ENCODE data around the gene C6orf132. TPM values are rescaled to one million over a fixed set of nuclear protein-coding genes. Genes with fewer than 3 reads are reported as not detected.

C6orf132 gene
- total and polyA plus RNA-seq, 10 of the 15 experiments (the other 5 are each of a cell fraction or from before 2014, with no cell fraction given) = 0.04 to 0.05 TPM; not detected in 8

DNA sequence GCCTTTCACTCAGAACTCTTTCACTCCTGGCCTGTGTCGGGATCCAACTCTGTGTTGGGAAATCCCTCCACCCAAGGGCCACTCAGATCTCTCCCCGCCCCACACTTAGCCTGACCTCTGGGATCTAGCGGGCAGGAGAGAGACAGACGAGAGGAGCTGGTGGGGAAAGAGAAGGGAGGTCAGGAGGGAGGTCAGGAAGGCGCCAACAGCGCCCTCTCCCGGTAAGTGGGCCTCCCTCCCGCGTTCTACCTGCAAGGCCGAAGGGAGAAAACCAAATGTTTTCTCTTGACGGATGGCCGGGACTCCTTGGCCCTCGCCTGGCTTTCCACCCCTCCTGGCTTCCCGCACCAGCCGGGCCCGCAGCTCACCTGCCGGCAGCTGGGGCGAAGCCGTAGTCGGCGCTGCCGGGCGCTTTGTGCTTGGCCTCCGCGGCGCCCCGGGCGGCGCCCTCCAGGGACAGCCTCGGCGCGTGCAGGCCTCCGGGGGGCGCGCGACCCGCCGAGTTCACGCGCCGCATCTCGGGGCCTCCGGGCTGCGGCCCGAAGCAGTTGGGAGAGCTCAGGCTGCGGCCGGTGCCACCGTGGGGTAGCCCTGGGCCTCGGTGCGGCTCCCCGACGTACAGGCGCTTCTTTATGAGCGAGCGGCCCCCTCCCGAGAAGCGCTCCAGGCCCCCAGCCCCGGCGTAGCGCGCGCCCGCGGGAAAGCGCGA is 38.2 kb downstream of the C6orf132 start (continued):
- TF ChIP-seq FOS (IDR thresholded peaks at IDR 0.05; ENCODE audit: borderline replicate concordance, extremely low read depth, insufficient read length) (no peak), ZNF207 (IDR thresholded peaks at IDR 0.05; ENCODE audit: borderline replicate concordance) (no peak), TAF1 (IDR thresholded peaks at IDR 0.05; ENCODE audit: borderline replicate concordance, low read depth, low read length) (no peak), PML (IDR thresholded peaks at IDR 0.05; ENCODE audit: low read length) (no peak), BCL11A (IDR thresholded peaks at IDR 0.05; ENCODE audit: low read depth, low read length) (no peak), RUNX3 (IDR thresholded peaks at IDR 0.05; ENCODE audit: low read length) (no peak), SMC3 (IDR thresholded peaks at IDR 0.05; ENCODE audit: borderline replicate concordance, low read length) (peak; percentile 44; the same call in 1 of the 2 replicates), ZSCAN29 (IDR thresholded peaks at IDR 0.05) (no peak)
- TF ChIP-seq, protein P1, sequence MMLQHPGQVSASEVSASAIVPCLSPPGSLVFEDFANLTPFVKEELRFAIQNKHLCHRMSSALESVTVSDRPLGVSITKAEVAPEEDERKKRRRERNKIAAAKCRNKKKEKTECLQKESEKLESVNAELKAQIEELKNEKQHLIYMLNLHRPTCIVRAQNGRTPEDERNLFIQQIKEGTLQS (IDR thresholded peaks at IDR 0.05; ENCODE audit: borderline replicate concordance, extremely low read depth, low read depth, low read length) = no peak

DNA sequence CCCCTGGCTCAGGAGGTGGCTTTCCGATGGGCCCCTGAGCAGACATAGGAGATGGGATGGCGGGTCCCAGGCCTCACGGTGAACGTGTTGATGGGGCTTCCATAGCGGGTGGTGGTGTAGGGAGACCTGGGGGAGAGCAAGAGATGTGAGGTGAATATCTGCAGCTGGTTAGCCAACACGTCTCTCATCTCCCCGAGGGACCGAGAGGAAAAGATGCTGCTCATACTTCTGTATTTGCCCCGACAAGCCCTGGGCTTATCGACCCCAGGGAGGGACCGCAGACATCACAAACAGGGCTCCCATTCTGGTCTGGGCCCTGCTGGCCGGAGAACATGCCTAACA is 38.7 kb downstream of the C6orf132 start:
- no peaks in the 10 kb centered on the region for H3K9me3 ChIP-seq (replicated peaks; ENCODE audit: control insufficient read depth, insufficient read depth, low read length)
- H3K79me2 ChIP-seq (ENCODE audit: control insufficient read depth, insufficient read depth, low read length) = no peaks in the 10 kb centered on the region
- H4K20me1 ChIP-seq (ENCODE audit: control insufficient read depth, insufficient read depth) = no peaks in the 10 kb centered on the region
- peaks cover 0 to 3% of the 10 kb centered on the region in 2 experiments; a peak in 1 of 4 replicates for H3K27me3 ChIP-seq (replicated peaks in 1 of 2; ENCODE audit: control insufficient read depth in 2 of 2, insufficient read depth in 2 of 2, low read length in 1 of 2)
- ATAC-seq (no peak; the same call in 2 of the 3 replicates), FAIRE-seq (no peak), DNase-seq (ENCODE audit: low read depth, low spot score) (no peak)
- in situ Hi-C loops (cut with MboI) (no loop called here), intact Hi-C loops (cut with micrococcal nuclease; ENCODE audit: unreplicated experiment) (no loop called here)
- CTCF ChIA-PET = interaction anchor here (0.6 to 2.9 kb wide), 31 partner anchors 8 to 1233 kb away, joined by 3 to 21 read pairs (median 5); partner anchors contain the start of genes MRPS10 and TAF8
- WGBS (ENCODE audit: insufficient coverage, insufficient replicate concordance, low lambda C conversion rate, missing lambda C conversion rate) = 58% methylated on average over 12 of the region's 12 CpGs
- no peak overlapping the region for H3K27ac ChIP-seq (ENCODE audit: control insufficient read depth, insufficient read depth)
- H3K4me3 ChIP-seq = peak overlapping the region; percentile 68; the same call in 1 of the 2 replicates
- H3K9ac ChIP-seq (ENCODE audit: control insufficient read depth, insufficient read depth, low read length) = no peak overlapping the region
- RAD21 ChIA-PET (ENCODE audit: unreplicated experiment) = interaction anchor here (1.2 to 2.4 kb wide), 6 partner anchors 33 to 448 kb away, joined by 3 to 11 read pairs (median 6); no protein-coding TSS in a partner anchor
- H3K36me3 ChIP-seq (ENCODE audit: control insufficient read depth in 2 of 2, insufficient read depth in 2 of 2, low read length in 1 of 2) = no peaks in the 10 kb centered on the region
- POLR2A ChIA-PET = no interaction called here
- peak overlapping the region; percentile 82; the same call in 1 of the 2 replicates for H3K4me2 ChIP-seq (ENCODE audit: control insufficient read depth, insufficient read depth)
- H2AFZ ChIP-seq (ENCODE audit: control insufficient read depth, low read depth, low read length) = peak overlapping the region; percentile 85
- BruUV-seq (replicated peaks) = no TSS peak
- H3K4me1 ChIP-seq (ENCODE audit: control insufficient read depth, insufficient read depth, low read length) = no peaks in the 10 kb centered on the region
- SMC1A ChIA-PET (ENCODE audit: uncharacterized antibody, unreplicated experiment) = interaction anchor here (1.0 to 1.5 kb wide), 7 partner anchors 11 to 207 kb away, joined by 3 to 7 read pairs (median 3); no protein-coding TSS in a partner anchor
- TF ChIP-seq RB1 (IDR thresholded peaks at IDR 0.05; ENCODE audit: borderline replicate concordance) (no peak), ZBTB40 (IDR thresholded peaks at IDR 0.05; ENCODE audit: borderline replicate concordance) (no peak), RFX5 (IDR thresholded peaks at IDR 0.05; ENCODE audit: low read depth, low read length) (no peak), YBX1 (IDR thresholded peaks at IDR 0.05) (no peak), ATF2 (IDR thresholded peaks at IDR 0.05; ENCODE audit: low read length) (no peak)

Data from GM12878 (cell line).